ENCODE data around the gene PCDHGA8. TPM values are rescaled to one million over a fixed set of nuclear protein-coding genes. Genes with fewer than 3 reads are reported as not detected.
"Not testable (repeated sequence)": the region's sequence is repeated elsewhere in the genome, so short reads cannot be mapped to it uniquely, and the experiment has no call there.

The PCDHGA8 gene
- total RNA-seq, 1 experiment from 2014 or later: 0.28 TPM

GRCh38 chr5:141343953-141344463, 48.4 kb upstream of the PCDHGA8 start:
- Mint-ChIP-seq H3K4me3 (ENCODE audit: unreplicated experiment) (no peak overlapping the region), H3K36me3 (ENCODE audit: insufficient read depth, unreplicated experiment) (no peaks in the 10 kb centered on the region), H3K4me1 (ENCODE audit: insufficient read depth, unreplicated experiment) (no peaks in the 10 kb centered on the region), H3K27me3 (ENCODE audit: insufficient read depth, unreplicated experiment) (no peaks in the 10 kb centered on the region), H3K9me3 (ENCODE audit: unreplicated experiment) (peaks cover 55% of the 10 kb centered on the region), H3K27ac (ENCODE audit: low read depth, unreplicated experiment) (no peak overlapping the region)
- CTCF ChIA-PET: interaction anchor here (1.2 to 2.2 kb wide), 4 partner anchors 12 to 220 kb away, joined by 3 to 8 read pairs (median 4); partner anchors contain the start of gene PCDHGA4
- TF ChIP-seq CTCF (IDR thresholded peaks at IDR 0.05; ENCODE audit: unreplicated experiment): no peak
- no peak for DNase-seq (ENCODE audit: unreplicated experiment)
- POLR2A ChIA-PET: no interaction called here
- intact Hi-C loops (cut with micrococcal nuclease): no loop called here
- no TSS peak for BruUV-seq (replicated peaks)

GRCh38 chr5:141345327-141345726, 47.1 kb upstream of the PCDHGA8 start:
- H3K9me3 Mint-ChIP-seq (ENCODE audit: unreplicated experiment): peaks cover 54% of the 10 kb centered on the region
- POLR2A ChIA-PET: no interaction called here

GRCh38 chr5:141346017-141346416, 46.4 kb upstream of the PCDHGA8 start:
- H3K27me3 Mint-ChIP-seq (ENCODE audit: insufficient read depth, unreplicated experiment); H3K4me3 Mint-ChIP-seq (ENCODE audit: unreplicated experiment); H3K4me1 Mint-ChIP-seq (ENCODE audit: insufficient read depth, unreplicated experiment); DNase-seq (ENCODE audit: unreplicated experiment); POLR2A ChIA-PET; H3K27ac Mint-ChIP-seq (ENCODE audit: low read depth, unreplicated experiment); BruUV-seq (replicated peaks); H3K36me3 Mint-ChIP-seq (ENCODE audit: insufficient read depth, unreplicated experiment); intact Hi-C loops (cut with micrococcal nuclease): not testable (repeated sequence)
- CTCF ChIA-PET: interaction anchor here (3.2 kb wide), 1 partner anchor 26 kb away, joined by 17 read pairs; the partner anchor contains the start of gene TAF7
- peaks cover 53% of the 10 kb centered on the region for H3K9me3 Mint-ChIP-seq (ENCODE audit: unreplicated experiment)

More at GRCh38 chr5:141345327-141345726, 47.1 kb upstream of the PCDHGA8 start:
- BruUV-seq (replicated peaks): no TSS peak
- no peak for DNase-seq (ENCODE audit: unreplicated experiment)
- Mint-ChIP-seq H3K27me3 (ENCODE audit: insufficient read depth, unreplicated experiment) (no peaks in the 10 kb centered on the region), H3K4me3 (ENCODE audit: unreplicated experiment) (no peak overlapping the region), H3K4me1 (ENCODE audit: insufficient read depth, unreplicated experiment) (no peaks in the 10 kb centered on the region), H3K27ac (ENCODE audit: low read depth, unreplicated experiment) (no peak overlapping the region), H3K36me3 (ENCODE audit: insufficient read depth, unreplicated experiment) (no peaks in the 10 kb centered on the region)
- intact Hi-C loops (cut with micrococcal nuclease): no loop called here
- CTCF ChIA-PET: no interaction called here
- TF ChIP-seq CTCF (IDR thresholded peaks at IDR 0.05; ENCODE audit: unreplicated experiment): no peak

GRCh38 chr5:141349917-141350619, 42.4 kb upstream of the PCDHGA8 start, which contains the start of gene PCDHGB1:
Gene PCDHGB1 (plus strand): TSS chr5:141350099. CDS start chr5:141350261, 162 bp downstream.
- intact Hi-C loops (cut with micrococcal nuclease): no loop called here
- peak; percentile 58 for DNase-seq (ENCODE audit: unreplicated experiment)
- BruUV-seq (replicated peaks): no TSS peak
- H3K27ac Mint-ChIP-seq (ENCODE audit: low read depth, unreplicated experiment): no peak within 1 kb of the TSS
- H3K9me3 Mint-ChIP-seq (ENCODE audit: unreplicated experiment): peaks cover 33% of the 10 kb centered on the region
- H3K36me3 Mint-ChIP-seq (ENCODE audit: insufficient read depth, unreplicated experiment): no peaks in the 10 kb centered on the region
- ChIA-PET CTCF (interaction anchor here (0.6 to 1.7 kb wide), 7 partner anchors 12 to 214 kb away, joined by 3 to 6 read pairs (median 3); partner anchors contain the start of gene PCDHGA2), POLR2A (no interaction called here)
- peak within 1 kb of the TSS; percentile 30 for H3K4me3 Mint-ChIP-seq (ENCODE audit: unreplicated experiment)
- H3K4me1 Mint-ChIP-seq (ENCODE audit: insufficient read depth, unreplicated experiment): no peaks in the 10 kb centered on the region
- H3K27me3 Mint-ChIP-seq (ENCODE audit: insufficient read depth, unreplicated experiment): no peaks in the 10 kb centered on the region
- TF ChIP-seq CTCF (IDR thresholded peaks at IDR 0.05; ENCODE audit: unreplicated experiment): peak; percentile 29
